Measurements from ENCODE around the gene EPS15.

Gene EPS15

GRCh38 chr1:51381964-51382363 is 137.1 kb downstream of the EPS15 start:
- DNase-seq (ENCODE audit: low read depth), result no peak
- TF ChIP-seq, protein P1, sequence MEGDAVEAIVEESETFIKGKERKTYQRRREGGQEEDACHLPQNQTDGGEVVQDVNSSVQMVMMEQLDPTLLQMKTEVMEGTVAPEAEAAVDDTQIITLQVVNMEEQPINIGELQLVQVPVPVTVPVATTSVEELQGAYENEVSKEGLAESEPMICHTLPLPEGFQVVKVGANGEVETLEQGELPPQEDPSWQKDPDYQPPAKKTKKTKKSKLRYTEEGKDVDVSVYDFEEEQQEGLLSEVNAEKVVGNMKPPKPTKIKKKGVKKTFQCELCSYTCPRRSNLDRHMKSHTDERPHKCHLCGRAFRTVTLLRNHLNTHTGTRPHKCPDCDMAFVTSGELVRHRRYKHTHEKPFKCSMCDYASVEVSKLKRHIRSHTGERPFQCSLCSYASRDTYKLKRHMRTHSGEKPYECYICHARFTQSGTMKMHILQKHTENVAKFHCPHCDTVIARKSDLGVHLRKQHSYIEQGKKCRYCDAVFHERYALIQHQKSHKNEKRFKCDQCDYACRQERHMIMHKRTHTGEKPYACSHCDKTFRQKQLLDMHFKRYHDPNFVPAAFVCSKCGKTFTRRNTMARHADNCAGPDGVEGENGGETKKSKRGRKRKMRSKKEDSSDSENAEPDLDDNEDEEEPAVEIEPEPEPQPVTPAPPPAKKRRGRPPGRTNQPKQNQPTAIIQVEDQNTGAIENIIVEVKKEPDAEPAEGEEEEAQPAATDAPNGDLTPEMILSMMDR (IDR thresholded peaks at IDR 0.05; ENCODE audit: control insufficient read depth, extremely low read depth, insufficient read depth), result no peak
- no peak overlapping the region for H3K4me3 ChIP-seq (ENCODE audit: low read depth, low read length)

DNA sequence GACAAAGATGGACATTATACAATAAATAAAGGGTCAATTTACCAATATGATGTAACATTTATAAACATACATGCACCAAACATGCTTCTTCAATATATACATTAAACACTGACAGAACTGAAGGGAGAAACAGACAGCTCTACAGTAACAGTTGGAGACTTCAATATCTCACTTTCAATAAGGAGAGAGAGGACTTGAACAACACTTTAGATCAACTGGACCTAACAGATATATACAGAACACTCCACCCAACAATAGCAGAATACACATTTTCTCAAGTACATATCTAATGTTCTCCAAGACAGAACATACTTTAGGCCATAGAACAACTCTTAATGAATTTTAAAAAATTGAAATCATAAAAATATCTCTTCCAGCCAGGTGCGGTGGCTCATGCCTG is 138.1 kb downstream of the EPS15 start:
- DNase-seq (ENCODE audit: low read depth), result no peak
- no peak overlapping the region for H3K4me3 ChIP-seq (ENCODE audit: low read depth, low read length)
- TF ChIP-seq, protein P1 (IDR thresholded peaks at IDR 0.05; ENCODE audit: control insufficient read depth, extremely low read depth, insufficient read depth), result no peak

DNA sequence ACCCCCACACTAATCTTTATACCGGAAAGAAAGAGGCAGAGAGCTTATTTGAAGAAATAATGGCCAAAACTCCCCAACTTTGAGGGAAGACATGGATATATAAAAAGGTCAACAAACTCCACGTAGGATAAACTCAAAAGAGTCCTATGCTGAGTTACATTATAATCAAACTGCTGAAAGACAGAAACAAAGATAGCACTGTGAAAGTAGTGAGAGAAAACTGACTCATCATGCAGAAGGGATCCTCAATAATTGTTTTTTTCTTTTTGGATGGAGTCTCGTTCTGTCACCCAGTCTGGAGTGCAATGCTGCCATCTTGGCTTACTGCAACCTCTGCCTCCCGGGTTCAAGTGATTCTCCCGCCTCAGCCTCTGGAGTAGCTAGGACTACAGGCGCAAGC is 140.2 kb downstream of the EPS15 start:
- no peak overlapping the region for H3K4me3 ChIP-seq (ENCODE audit: low read depth, low read length)
- TF ChIP-seq, protein P1 (IDR thresholded peaks at IDR 0.05; ENCODE audit: control insufficient read depth, extremely low read depth, insufficient read depth), result no peak
- no peak for DNase-seq (ENCODE audit: low read depth)

GRCh38 chr1:51373898-51374297 is 145.2 kb downstream of the EPS15 start:
- TF ChIP-seq, protein P1 (IDR thresholded peaks at IDR 0.05; ENCODE audit: control insufficient read depth, extremely low read depth, insufficient read depth), result no peak
- no peak overlapping the region for H3K4me3 ChIP-seq (ENCODE audit: low read depth, low read length)
- DNase-seq (ENCODE audit: low read depth), result no peak

DNA sequence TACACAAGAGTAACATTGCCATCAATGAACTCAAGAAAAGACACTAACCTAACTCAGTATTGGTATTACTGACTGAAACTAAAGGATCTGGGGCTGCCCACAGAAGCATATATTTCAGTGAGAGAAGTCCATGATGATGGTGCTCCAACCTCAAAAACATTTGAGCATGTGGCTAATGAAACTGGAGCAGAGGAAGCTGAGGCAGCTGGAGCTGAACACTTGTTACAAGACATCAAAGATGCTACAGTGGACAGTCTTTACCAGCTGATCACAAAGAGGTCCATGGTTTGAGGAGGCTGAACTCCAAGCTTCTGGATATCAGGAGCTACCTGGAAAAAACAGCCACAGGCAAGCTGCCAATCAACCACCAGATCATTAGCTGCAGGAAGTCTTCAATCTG is 146.5 kb downstream of the EPS15 start:
- DNase-seq (ENCODE audit: low read depth), result no peak
- TF ChIP-seq, protein P1 (IDR thresholded peaks at IDR 0.05; ENCODE audit: control insufficient read depth, extremely low read depth, insufficient read depth), result no peak
- no peak overlapping the region for H3K4me3 ChIP-seq (ENCODE audit: low read depth, low read length)

GRCh38 chr1:51369171-51369570 is 149.9 kb downstream of the EPS15 start:
- TF ChIP-seq, protein P1 (IDR thresholded peaks at IDR 0.05; ENCODE audit: control insufficient read depth, extremely low read depth, insufficient read depth), result no peak

DNA sequence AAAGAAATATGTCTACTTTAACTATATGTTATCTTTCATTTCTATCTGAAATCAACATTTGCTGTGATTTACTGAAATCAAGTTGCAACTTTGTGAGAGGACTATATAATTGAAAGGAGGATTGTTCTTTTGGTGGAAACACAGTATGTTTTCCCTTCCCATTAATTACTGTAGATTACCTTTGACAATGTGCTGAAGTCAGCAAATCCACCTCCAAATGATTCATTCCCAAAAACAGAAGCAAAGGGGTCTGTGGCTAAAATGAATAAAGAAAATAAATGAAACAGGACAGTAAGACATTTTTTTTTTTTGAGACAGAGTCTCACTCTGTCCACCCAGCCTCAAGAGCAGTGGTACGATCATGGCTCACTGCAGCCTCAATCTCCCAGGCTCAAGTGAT is 153.3 kb downstream of the EPS15 start:
- no peak for DNase-seq (ENCODE audit: low read depth)
- H3K4me3 ChIP-seq (ENCODE audit: low read depth, low read length), result no peak overlapping the region
- TF ChIP-seq, protein P1 (IDR thresholded peaks at IDR 0.05; ENCODE audit: control insufficient read depth, extremely low read depth, insufficient read depth), result no peak

More at GRCh38 chr1:51369171-51369570, 149.9 kb downstream of the EPS15 start:
- no peak overlapping the region for H3K4me3 ChIP-seq (ENCODE audit: low read depth, low read length)
- no peak for DNase-seq (ENCODE audit: low read depth)
